Measurements from ENCODE around the gene NPIPA1. TPM values are rescaled to one million over a fixed set of nuclear protein-coding genes. Genes with fewer than 3 reads are reported as not detected.
"Not testable (repeated sequence)": the region's sequence is repeated elsewhere in the genome, so short reads cannot be mapped to it uniquely, and the experiment has no call there.

Gene NPIPA1
- total and polyA plus RNA-seq, 2 of the 13 experiments (the other 11 are each of a cell fraction or from before 2014, with no cell fraction given): 75.9 to 183 TPM

DNA sequence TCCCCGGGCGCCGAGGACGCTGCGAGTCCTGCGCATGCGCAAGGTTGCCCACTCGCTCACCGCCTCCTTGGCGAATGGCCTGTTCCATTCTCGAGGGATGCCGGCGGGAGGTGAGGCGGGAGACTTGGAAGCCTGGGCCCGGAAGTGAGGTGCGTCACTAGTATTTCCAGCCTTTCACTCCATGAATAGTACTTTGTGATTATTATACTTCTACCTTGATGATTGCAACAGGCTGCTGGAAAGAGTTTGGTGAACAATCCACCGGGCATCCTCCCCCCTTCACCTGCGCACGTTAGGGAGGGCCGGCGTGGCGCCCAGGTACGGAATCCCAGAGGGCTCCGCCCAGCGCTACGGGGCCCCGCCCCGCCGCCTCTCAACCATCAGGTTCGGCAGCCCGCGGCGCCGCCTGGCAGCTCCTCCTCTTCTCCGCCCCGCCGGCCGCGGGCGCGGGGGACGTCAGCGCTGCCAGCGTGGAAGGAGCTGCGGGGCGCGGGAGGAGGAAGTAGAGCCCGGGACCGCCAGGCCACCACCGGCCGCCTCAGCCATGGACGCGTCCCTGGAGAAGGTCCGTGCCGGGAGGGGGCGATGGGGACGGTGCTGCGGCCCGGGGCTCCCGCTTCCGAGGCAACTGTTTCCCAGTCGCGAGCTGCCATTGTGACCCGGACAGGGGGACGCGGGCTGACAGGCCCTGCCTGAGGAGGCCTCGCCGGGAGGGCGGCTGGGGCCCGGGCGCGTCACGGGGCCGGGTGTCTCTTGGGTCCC, 37.6 kb downstream of the NPIPA1 start, which contains the start of gene PDXDC1 (continued):
- TF ChIP-seq ZNF430 (CRISPR knock-in tag; IDR thresholded peaks at IDR 0.05) (peak; percentile 91; the same call in 1 of the 2 replicates), ZNF225 (CRISPR knock-in tag; IDR thresholded peaks at IDR 0.05) (0 out of 2 replicates have a peak, but pooled peaks have one; percentile 59), ZNF558 (CRISPR knock-in tag; IDR thresholded peaks at IDR 0.05; ENCODE audit: borderline replicate concordance) (peak; percentile 95; the same call in 1 of the 2 replicates), KAT8 (CRISPR knock-in tag; IDR thresholded peaks at IDR 0.05) (peak; percentile 69; the same call in 1 of the 2 replicates), FOXP1 (CRISPR knock-in tag; IDR thresholded peaks at IDR 0.05) (peak; percentile 10; the same call in 1 of the 2 replicates), ZFP41 (CRISPR knock-in tag; IDR thresholded peaks at IDR 0.05; ENCODE audit: borderline replicate concordance) (peak; percentile 94; the same call in 1 of the 2 replicates), BRD4 (CRISPR knock-in tag; IDR thresholded peaks at IDR 0.05) (peak; percentile 87), ZFX (CRISPR knock-in tag; IDR thresholded peaks at IDR 0.05; ENCODE audit: low read depth) (peak; percentile 97), IKZF4 (CRISPR knock-in tag; IDR thresholded peaks at IDR 0.05; ENCODE audit: borderline replicate concordance, low read depth, not compliant biosample characterization) (peak; percentile 77), ZNF670 (CRISPR knock-in tag; IDR thresholded peaks at IDR 0.05; ENCODE audit: borderline replicate concordance) (peak; percentile 93), NR3C1 (CRISPR knock-in tag; IDR thresholded peaks at IDR 0.05) (peak; percentile 55; the same call in 1 of the 2 replicates), ZNF878 (CRISPR knock-in tag; IDR thresholded peaks at IDR 0.05) (peak; percentile 16; the same call in 1 of the 2 replicates), NR1H2 (CRISPR knock-in tag; IDR thresholded peaks at IDR 0.05; ENCODE audit: borderline replicate concordance, low read depth) (0 out of 2 replicates have a peak, but pooled peaks have one; percentile 45), ZNF629 (CRISPR knock-in tag; conservative IDR thresholded peaks at IDR 0.05) (peak; percentile 23; the same call in 1 of the 2 replicates), ZNF510 (CRISPR knock-in tag; IDR thresholded peaks at IDR 0.05; ENCODE audit: low read depth) (peak; percentile 81), ZNF572 (CRISPR knock-in tag; IDR thresholded peaks at IDR 0.05) (peak; percentile 90)
- not testable (repeated sequence) for TF ChIP-seq FOXP1 (IDR thresholded peaks at IDR 0.05)
- TF ChIP-seq, protein P1, sequence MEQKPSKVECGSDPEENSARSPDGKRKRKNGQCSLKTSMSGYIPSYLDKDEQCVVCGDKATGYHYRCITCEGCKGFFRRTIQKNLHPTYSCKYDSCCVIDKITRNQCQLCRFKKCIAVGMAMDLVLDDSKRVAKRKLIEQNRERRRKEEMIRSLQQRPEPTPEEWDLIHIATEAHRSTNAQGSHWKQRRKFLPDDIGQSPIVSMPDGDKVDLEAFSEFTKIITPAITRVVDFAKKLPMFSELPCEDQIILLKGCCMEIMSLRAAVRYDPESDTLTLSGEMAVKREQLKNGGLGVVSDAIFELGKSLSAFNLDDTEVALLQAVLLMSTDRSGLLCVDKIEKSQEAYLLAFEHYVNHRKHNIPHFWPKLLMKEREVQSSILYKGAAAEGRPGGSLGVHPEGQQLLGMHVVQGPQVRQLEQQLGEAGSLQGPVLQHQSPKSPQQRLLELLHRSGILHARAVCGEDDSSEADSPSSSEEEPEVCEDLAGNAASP (CRISPR knock-in tag; IDR thresholded peaks at IDR 0.05; ENCODE audit: borderline replicate concordance): peak; percentile 72
- TF ChIP-seq, protein P2, sequence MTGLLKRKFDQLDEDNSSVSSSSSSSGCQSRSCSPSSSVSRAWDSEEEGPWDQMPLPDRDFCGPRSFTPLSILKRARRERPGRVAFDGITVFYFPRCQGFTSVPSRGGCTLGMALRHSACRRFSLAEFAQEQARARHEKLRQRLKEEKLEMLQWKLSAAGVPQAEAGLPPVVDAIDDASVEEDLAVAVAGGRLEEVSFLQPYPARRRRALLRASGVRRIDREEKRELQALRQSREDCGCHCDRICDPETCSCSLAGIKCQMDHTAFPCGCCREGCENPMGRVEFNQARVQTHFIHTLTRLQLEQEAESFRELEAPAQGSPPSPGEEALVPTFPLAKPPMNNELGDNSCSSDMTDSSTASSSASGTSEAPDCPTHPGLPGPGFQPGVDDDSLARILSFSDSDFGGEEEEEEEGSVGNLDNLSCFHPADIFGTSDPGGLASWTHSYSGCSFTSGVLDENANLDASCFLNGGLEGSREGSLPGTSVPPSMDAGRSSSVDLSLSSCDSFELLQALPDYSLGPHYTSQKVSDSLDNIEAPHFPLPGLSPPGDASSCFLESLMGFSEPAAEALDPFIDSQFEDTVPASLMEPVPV (CRISPR knock-in tag; IDR thresholded peaks at IDR 0.05): peak; percentile 85; the same call in 1 of the 2 replicates
- TF ChIP-seq, protein P3, sequence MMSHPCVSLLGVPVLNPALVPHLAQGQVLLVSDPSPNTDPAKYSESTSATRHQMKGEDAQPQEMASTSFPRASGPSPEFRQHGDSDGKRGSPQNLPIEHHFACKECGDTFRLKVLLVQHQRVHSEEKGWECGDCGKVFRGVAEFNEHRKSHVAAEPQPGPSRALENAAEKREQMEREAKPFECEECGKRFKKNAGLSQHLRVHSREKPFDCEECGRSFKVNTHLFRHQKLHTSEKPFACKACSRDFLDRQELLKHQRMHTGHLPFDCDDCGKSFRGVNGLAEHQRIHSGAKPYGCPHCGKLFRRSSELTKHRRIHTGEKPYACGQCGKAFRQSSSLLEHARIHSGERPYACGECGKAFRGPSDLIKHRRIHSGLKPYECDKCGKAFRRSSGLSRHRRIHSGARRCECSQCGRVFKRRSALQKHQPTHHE (CRISPR knock-in tag; IDR thresholded peaks at IDR 0.05; ENCODE audit: borderline replicate concordance): 0 out of 2 replicates have a peak, but pooled peaks have one; percentile 46
- TF ChIP-seq, protein P4, sequence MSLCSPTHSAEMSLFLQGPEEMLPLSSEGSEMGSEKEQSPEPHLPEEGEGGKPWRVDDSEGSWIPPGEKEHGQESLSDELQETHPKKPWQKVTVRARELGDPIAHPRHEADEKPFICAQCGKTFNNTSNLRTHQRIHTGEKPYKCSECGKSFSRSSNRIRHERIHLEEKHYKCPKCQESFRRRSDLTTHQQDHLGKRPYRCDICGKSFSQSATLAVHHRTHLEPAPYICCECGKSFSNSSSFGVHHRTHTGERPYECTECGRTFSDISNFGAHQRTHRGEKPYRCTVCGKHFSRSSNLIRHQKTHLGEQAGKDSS (CRISPR knock-in tag; IDR thresholded peaks at IDR 0.05; ENCODE audit: borderline replicate concordance, low read depth): peak; percentile 83
